NCI-H1105 (cell line): ENCODE results near the gene GIPC1.
"Not testable (repeated sequence)": the region's sequence is repeated elsewhere in the genome, so short reads cannot be mapped to it uniquely, and the experiment has no call there.

Experiments
- DNase-seq: peaks from one replicate; lab custom pipeline; 2025; lab: John Stamatoyannopoulos, UW

Gene GIPC1

GRCh38 chr19:14496029-14496833 is at the start of gene GIPC1:
Gene GIPC1, minus strand, starts transcription at chr19:14496127. Its CDS starts 13,151 bp downstream, at chr19:14482976.
- peak; percentile 98 for DNase-seq

- no peak for DNase-seq
Observed at GRCh38 chr19:14545716-14546082, 49.8 kb upstream of the GIPC1 start.

GRCh38 chr19:14544977-14545715 is 49.2 kb upstream of the GIPC1 start:
- peak; percentile 96 for DNase-seq

- DNase-seq: no peak
Observed at GRCh38 chr19:14544047-14544446, 48.1 kb upstream of the GIPC1 start.

GRCh38 chr19:14542711-14543328 is 46.9 kb upstream of the GIPC1 start:
- DNase-seq: no peak

- not testable (repeated sequence) for DNase-seq
Observed at GRCh38 chr19:14541979-14542378, 46.1 kb upstream of the GIPC1 start.

- DNase-seq: no peak
Observed at GRCh38 chr19:14540741-14541525, 45.0 kb upstream of the GIPC1 start.

GRCh38 chr19:14536926-14537692 is 41.2 kb upstream of the GIPC1 start:
- DNase-seq: no peak

- DNase-seq: no peak
Observed at GRCh38 chr19:14533450-14533849, 37.5 kb upstream of the GIPC1 start.

- no peak for DNase-seq
Observed at GRCh38 chr19:14530506-14530905, 34.6 kb upstream of the GIPC1 start.

- DNase-seq: no peak
Observed at GRCh38 chr19:14530005-14530348, 34.0 kb upstream of the GIPC1 start.

GRCh38 chr19:14529254-14530004 is 33.5 kb upstream of the GIPC1 start, which contains the start of gene TECR:
Gene TECR, plus strand, starts transcription at chr19:14529594. Its CDS starts 103 bp downstream, at chr19:14529697.
- DNase-seq: peak; percentile 100

GRCh38 chr19:14528419-14529253 is 32.7 kb upstream of the GIPC1 start:
- no peak for DNase-seq

- DNase-seq: no peak
Observed at GRCh38 chr19:14526423-14526822, 30.5 kb upstream of the GIPC1 start.

GRCh38 chr19:14525729-14526128 is 29.8 kb upstream of the GIPC1 start:
- DNase-seq: no peak

- DNase-seq: no peak
Observed at GRCh38 chr19:14520543-14520942, 24.6 kb upstream of the GIPC1 start.

- no peak for DNase-seq
Observed at GRCh38 chr19:14519860-14520407, 24.0 kb upstream of the GIPC1 start.

GRCh38 chr19:14519245-14519859 is 23.4 kb upstream of the GIPC1 start:
- no peak for DNase-seq
